T follicular helper cell (primary cell): ENCODE results near the gene COG5.
A peak's percentile ranks its signal among the peaks of the same experiment; 100 is the strongest.
"Not testable (repeated sequence)": the region's sequence is repeated elsewhere in the genome, so short reads cannot be mapped to it uniquely, and the experiment has no call there.

Experiments
- DNase-seq: peaks from one replicate; pipeline ENCODE4 v3.0.0-alpha.2; 2020; ENCODE audit warnings: low read depth

The COG5 gene

GRCh38 chr7:107179326-107180164 is 384.2 kb downstream of the COG5 start:
- no peak for DNase-seq

GRCh38 chr7:107173691-107174406 is 389.9 kb downstream of the COG5 start:
- DNase-seq = no peak

GRCh38 chr7:107173191-107173590 is 390.5 kb downstream of the COG5 start:
- no peak for DNase-seq

GRCh38 chr7:107172276-107173032 is 391.3 kb downstream of the COG5 start:
- DNase-seq = no peak

- DNase-seq = no peak
These were observed 392.2 kb downstream of the COG5 start for GRCh38 chr7:107171496-107171895.

- DNase-seq = no peak
These were observed 393.4 kb downstream of the COG5 start for GRCh38 chr7:107170051-107170915.

GRCh38 chr7:107169120-107170050 is 394.3 kb downstream of the COG5 start:
- peak; percentile 76 for DNase-seq

- peak; percentile 97 for DNase-seq
These were observed 395.2 kb downstream of the COG5 start, which contains the start of gene HBP1 for GRCh38 chr7:107168233-107169119. HBP1 (plus strand) TSS chr7:107169003; CDS start chr7:107179894, 10,891 bp downstream.

GRCh38 chr7:107167483-107168232 is 396.1 kb downstream of the COG5 start:
- peak; percentile 71 for DNase-seq

- DNase-seq = no peak
These were observed 396.8 kb downstream of the COG5 start for GRCh38 chr7:107166736-107167426.

- DNase-seq = no peak
These were observed 398.4 kb downstream of the COG5 start for GRCh38 chr7:107165341-107165740.

GRCh38 chr7:107164092-107164491 is 399.6 kb downstream of the COG5 start:
- DNase-seq = no peak

- no peak for DNase-seq
These were observed 401.2 kb downstream of the COG5 start for GRCh38 chr7:107162475-107162874.

GRCh38 chr7:107161415-107161814 is 402.3 kb downstream of the COG5 start:
- no peak for DNase-seq

- no peak for DNase-seq
These were observed 403.3 kb downstream of the COG5 start for GRCh38 chr7:107160389-107160788.

GRCh38 chr7:107158028-107158427 is 405.7 kb downstream of the COG5 start:
- DNase-seq = no peak

GRCh38 chr7:107157091-107157490 is 406.6 kb downstream of the COG5 start:
- no peak for DNase-seq

- not testable (repeated sequence) for DNase-seq
These were observed 408.0 kb downstream of the COG5 start for GRCh38 chr7:107155726-107156125.
